Measurements from ENCODE around the gene CTNNAL1. TPM values are rescaled to one million over a fixed set of nuclear protein-coding genes. Genes with fewer than 3 reads are reported as not detected.

The CTNNAL1 gene
- polyA plus RNA-seq, 1 of the 3 experiments (the other 2 are of a cell fraction): 32.8 TPM

DNA sequence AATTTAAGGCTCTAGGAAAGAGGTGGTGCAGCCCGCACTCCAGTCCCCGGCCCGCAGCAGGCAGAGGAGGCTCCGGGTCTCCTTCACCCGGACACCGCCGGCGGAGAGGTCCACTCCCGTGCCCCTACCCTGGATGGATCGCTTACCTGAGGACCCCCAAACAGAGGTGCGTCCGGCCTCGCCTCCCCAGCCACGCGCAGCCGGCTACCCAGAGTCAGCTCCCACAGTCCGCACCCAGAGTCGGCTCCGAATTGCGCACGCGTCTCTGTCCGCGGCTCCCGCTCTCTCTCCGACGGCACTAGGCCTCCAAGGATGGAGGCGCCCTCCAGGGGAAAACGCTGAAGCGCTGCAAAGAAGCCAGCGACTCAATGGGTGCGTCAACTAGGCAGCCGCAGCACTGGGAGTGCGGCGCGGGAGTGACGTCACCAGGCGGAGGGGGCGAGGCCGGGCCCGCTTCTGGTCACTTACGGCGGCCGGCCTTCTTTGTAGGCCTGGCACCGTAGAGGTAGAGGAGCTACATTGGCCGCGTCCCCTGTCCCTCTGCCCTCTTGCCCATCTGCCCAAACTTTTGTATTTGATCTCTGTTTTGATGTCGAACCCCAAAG lies 79.5 kb downstream of the CTNNAL1 start, which contains the start of gene ELP1 (continued):
- TF ChIP-seq ZBTB33 (IDR thresholded peaks at IDR 0.05; ENCODE audit: borderline replicate concordance, low read depth): no peak
- TF ChIP-seq GATA2 (CRISPR knock-in tag; IDR thresholded peaks at IDR 0.05): no peak
- TF ChIP-seq MXI1 (IDR thresholded peaks at IDR 0.05; ENCODE audit: low read depth, low read length): peak; percentile 14; the same call in 1 of the 2 replicates
- peak; percentile 63; the same call in 1 of the 2 replicates for TF ChIP-seq YY1 (IDR thresholded peaks at IDR 0.05; ENCODE audit: low read depth)
- TF ChIP-seq SMC3 (IDR thresholded peaks at IDR 0.05; ENCODE audit: low read depth, low read length): peak; percentile 14; the same call in 1 of the 2 replicates
- TF ChIP-seq JUND (IDR thresholded peaks at IDR 0.05): peak; percentile 11; the same call in 1 of the 2 replicates
- TF ChIP-seq PBX3 (IDR thresholded peaks at IDR 0.05): no peak
- TF ChIP-seq TEAD4 (IDR thresholded peaks at IDR 0.05; ENCODE audit: borderline replicate concordance, insufficient read depth): no peak
- TF ChIP-seq RFX5 (IDR thresholded peaks at IDR 0.05; ENCODE audit: low read length): no peak
- TF ChIP-seq GABPA (IDR thresholded peaks at IDR 0.05; ENCODE audit: low read depth): no peak
- 0 out of 2 replicates have a peak, but pooled peaks have one; percentile 15 for TF ChIP-seq RAD21 (IDR thresholded peaks at IDR 0.05; ENCODE audit: low read length)
- peak; percentile 80 for TF ChIP-seq MAX (IDR thresholded peaks at IDR 0.05; ENCODE audit: low read depth)
- no peak for TF ChIP-seq NFIC (IDR thresholded peaks at IDR 0.05; ENCODE audit: borderline replicate concordance)
- TF ChIP-seq EZH2phosphoT487 (IDR thresholded peaks at IDR 0.05; ENCODE audit: borderline replicate concordance, low read depth): no peak
- no peak for TF ChIP-seq MEF2A (IDR thresholded peaks at IDR 0.05; ENCODE audit: borderline replicate concordance, low read depth)
- no peak for TF ChIP-seq FOXM1 (IDR thresholded peaks at IDR 0.05; ENCODE audit: low read depth)

DNA sequence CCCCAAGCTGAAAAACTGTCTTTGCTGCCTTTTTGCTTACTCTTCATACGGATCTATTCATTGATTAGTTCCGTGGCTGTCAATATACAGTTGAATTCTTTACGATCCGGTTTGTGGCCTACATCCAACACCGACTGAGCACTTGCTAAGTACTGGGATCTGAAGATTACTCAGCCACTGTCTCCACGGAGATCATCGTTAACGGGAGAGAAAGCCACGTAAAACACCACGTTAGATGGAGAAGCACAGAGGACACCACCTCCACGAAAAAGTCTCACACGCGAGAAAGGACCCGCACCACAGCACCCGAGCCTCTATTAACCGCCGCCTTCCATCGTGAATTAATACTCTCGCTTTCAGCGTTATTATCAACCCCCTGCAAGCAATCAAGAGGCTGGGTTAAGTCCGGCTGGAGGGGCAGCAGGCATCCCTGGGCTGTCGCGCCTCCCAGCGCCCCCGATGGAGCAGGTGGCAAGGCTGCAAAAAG lies 80.0 kb downstream of the CTNNAL1 start:
- peaks cover 58% of the 10 kb centered on the region for H3K79me2 ChIP-seq (ENCODE audit: insufficient read depth)
- H3K9me3 ChIP-seq: no peaks in the 10 kb centered on the region
- H3K4me2 ChIP-seq: peak overlapping the region; percentile 94
- H3K4me1 ChIP-seq (ENCODE audit: control insufficient read depth in 1 of 2, insufficient read depth in 2 of 2, low read depth in 1 of 2, low read length in 1 of 2): peaks cover 8 to 9% of the 10 kb centered on the region in 2 experiments; a peak in 3 of 4 replicates
- H4K20me1 ChIP-seq (ENCODE audit: insufficient read depth): no peaks in the 10 kb centered on the region; the same call in 1 of the 2 replicates
- no peaks in the 10 kb centered on the region for H3K9me2 ChIP-seq
- ChIA-PET POLR2A (no interaction called here), CTCF (no interaction called here)
- DNase-seq: no peak
- H3K4me3 ChIP-seq (ENCODE audit: low read depth in 2 of 2, low read length in 1 of 2): peak overlapping the region; percentile 84 to 99
- peak overlapping the region; percentile 72 for H3K9ac ChIP-seq
- peaks cover 7% of the 10 kb centered on the region for H3F3A ChIP-seq (replicated peaks; ENCODE audit: insufficient read depth)
- 4% methylated on average over 20 of the region's 25 CpGs for WGBS (ENCODE audit: low lambda C conversion rate)
- no peaks in the 10 kb centered on the region for H3K27me3 ChIP-seq (ENCODE audit: insufficient read depth)
- H3K36me3 ChIP-seq (replicated peaks in 1 of 2; ENCODE audit: control insufficient read depth in 1 of 2, insufficient read depth in 2 of 2, low read length in 1 of 2): peaks cover 28 to 39% of the 10 kb centered on the region in 2 experiments
- H3K27ac ChIP-seq (ENCODE audit: low read depth in 2 of 2, low read length in 1 of 2): peak overlapping the region; percentile 78 to 94
- H2AFZ ChIP-seq (ENCODE audit: low read depth): peak overlapping the region; percentile 81
- TF ChIP-seq TCF12 (IDR thresholded peaks at IDR 0.05): no peak
- TF ChIP-seq, protein P1, sequence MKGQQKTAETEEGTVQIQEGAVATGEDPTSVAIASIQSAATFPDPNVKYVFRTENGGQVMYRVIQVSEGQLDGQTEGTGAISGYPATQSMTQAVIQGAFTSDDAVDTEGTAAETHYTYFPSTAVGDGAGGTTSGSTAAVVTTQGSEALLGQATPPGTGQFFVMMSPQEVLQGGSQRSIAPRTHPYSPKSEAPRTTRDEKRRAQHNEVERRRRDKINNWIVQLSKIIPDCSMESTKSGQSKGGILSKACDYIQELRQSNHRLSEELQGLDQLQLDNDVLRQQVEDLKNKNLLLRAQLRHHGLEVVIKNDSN (IDR thresholded peaks at IDR 0.05; ENCODE audit: borderline replicate concordance, low read depth): no peak
- TF ChIP-seq, protein P2, sequence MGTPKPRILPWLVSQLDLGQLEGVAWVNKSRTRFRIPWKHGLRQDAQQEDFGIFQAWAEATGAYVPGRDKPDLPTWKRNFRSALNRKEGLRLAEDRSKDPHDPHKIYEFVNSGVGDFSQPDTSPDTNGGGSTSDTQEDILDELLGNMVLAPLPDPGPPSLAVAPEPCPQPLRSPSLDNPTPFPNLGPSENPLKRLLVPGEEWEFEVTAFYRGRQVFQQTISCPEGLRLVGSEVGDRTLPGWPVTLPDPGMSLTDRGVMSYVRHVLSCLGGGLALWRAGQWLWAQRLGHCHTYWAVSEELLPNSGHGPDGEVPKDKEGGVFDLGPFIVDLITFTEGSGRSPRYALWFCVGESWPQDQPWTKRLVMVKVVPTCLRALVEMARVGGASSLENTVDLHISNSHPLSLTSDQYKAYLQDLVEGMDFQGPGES (IDR thresholded peaks at IDR 0.05; ENCODE audit: low read depth, low read length): no peak
- TF ChIP-seq RAD21 (IDR thresholded peaks at IDR 0.05; ENCODE audit: low read length): no peak
- TF ChIP-seq ELF1 (IDR thresholded peaks at IDR 0.05): no peak
- no peak for TF ChIP-seq MXI1 (IDR thresholded peaks at IDR 0.05; ENCODE audit: low read depth, low read length)
- TF ChIP-seq RXRA (IDR thresholded peaks at IDR 0.05; ENCODE audit: borderline replicate concordance, low read depth): no peak
- TF ChIP-seq, protein P3, sequence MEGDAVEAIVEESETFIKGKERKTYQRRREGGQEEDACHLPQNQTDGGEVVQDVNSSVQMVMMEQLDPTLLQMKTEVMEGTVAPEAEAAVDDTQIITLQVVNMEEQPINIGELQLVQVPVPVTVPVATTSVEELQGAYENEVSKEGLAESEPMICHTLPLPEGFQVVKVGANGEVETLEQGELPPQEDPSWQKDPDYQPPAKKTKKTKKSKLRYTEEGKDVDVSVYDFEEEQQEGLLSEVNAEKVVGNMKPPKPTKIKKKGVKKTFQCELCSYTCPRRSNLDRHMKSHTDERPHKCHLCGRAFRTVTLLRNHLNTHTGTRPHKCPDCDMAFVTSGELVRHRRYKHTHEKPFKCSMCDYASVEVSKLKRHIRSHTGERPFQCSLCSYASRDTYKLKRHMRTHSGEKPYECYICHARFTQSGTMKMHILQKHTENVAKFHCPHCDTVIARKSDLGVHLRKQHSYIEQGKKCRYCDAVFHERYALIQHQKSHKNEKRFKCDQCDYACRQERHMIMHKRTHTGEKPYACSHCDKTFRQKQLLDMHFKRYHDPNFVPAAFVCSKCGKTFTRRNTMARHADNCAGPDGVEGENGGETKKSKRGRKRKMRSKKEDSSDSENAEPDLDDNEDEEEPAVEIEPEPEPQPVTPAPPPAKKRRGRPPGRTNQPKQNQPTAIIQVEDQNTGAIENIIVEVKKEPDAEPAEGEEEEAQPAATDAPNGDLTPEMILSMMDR (IDR thresholded peaks at IDR 0.05): no peak
- TF ChIP-seq EZH2phosphoT487 (IDR thresholded peaks at IDR 0.05; ENCODE audit: borderline replicate concordance, low read depth): no peak
- no peak for TF ChIP-seq EP300 (IDR thresholded peaks at IDR 0.05; ENCODE audit: borderline replicate concordance in 1 of 2, low read depth in 1 of 2, low read length in 1 of 2)
- TF ChIP-seq PBX3 (IDR thresholded peaks at IDR 0.05): no peak
- TF ChIP-seq NFIC (IDR thresholded peaks at IDR 0.05; ENCODE audit: borderline replicate concordance): no peak

Measured in SK-N-SH (cell line).